Loucy (cell line): ENCODE data around the gene RREB1.

Experiments
- CTCF ChIP-seq: fragments of 200-600 bp; sonication (generic); conservative IDR thresholded peaks from 2 replicates; pipeline ENCODE4 v1.5.1; 2014; ENCODE audit warnings: mild to moderate bottlenecking, antibody characterized with exemption, low read length
- EZH2phosphoT487 ChIP-seq: fragments of 200-600 bp; IDR thresholded peaks from 2 replicates; pipeline ENCODE4 v1.6.1; 2018; ENCODE audit warnings: antibody characterized with exemption, mild to moderate bottlenecking, moderate library complexity, borderline replicate concordance

- TF ChIP-seq CTCF = no peak
- no peak for TF ChIP-seq EZH2phosphoT487
Observed at GRCh38 chr6:7252390-7252789, 144.6 kb downstream of the RREB1 start.
